GM13977 (cell line): ENCODE data around the gene PSMD13.

Experiments
- DNase-seq: peaks from one replicate; pipeline ENCODE4 v3.0.0; 2012; ENCODE audit warnings: low spot score
- CTCF ChIP-seq: IDR thresholded peaks from 2 replicates; pipeline ENCODE4 v1.5.1; 2012; ENCODE audit warnings: mild to moderate bottlenecking, control low read depth; ENCODE audit not compliant: insufficient read depth; ENCODE audit errors: extremely low read depth, missing control alignments
- in situ Hi-C: fragments of 300-500 bp; cut with MboI; formaldehyde crosslinking; loops from one replicate; pipeline ENCODE4 v1.12.0; 2022; ENCODE audit warnings: low sequenced_read_pairs, low pct_unique_long_range_greater_than_20kb, mixed read lengths, inconsistent platforms; ENCODE audit not compliant: unreplicated experiment

PSMD13 gene

GRCh38 chr11:295351-296170 is 58.8 kb downstream of the PSMD13 start:
- DNase-seq: no peak
- in situ Hi-C loops: no loop called here
- no peak for TF ChIP-seq CTCF

- in situ Hi-C loops: no loop called here
- no peak for DNase-seq
- TF ChIP-seq CTCF: no peak
Observed at GRCh38 chr11:296171-297050, 59.6 kb downstream of the PSMD13 start.

GRCh38 chr11:297051-297585 is 60.3 kb downstream of the PSMD13 start:
- no peak for TF ChIP-seq CTCF
- DNase-seq: no peak

GRCh38 chr11:297586-298405 is 61.0 kb downstream of the PSMD13 start:
- in situ Hi-C loops: no loop called here
- no peak for DNase-seq
- TF ChIP-seq CTCF: no peak

More at GRCh38 chr11:297051-297585, 60.3 kb downstream of the PSMD13 start:
- in situ Hi-C loops: no loop called here

GRCh38 chr11:298406-299065 is 61.8 kb downstream of the PSMD13 start:
- TF ChIP-seq CTCF: no peak
- in situ Hi-C loops: no loop called here

More at GRCh38 chr11:298406-299065, 61.8 kb downstream of the PSMD13 start:
- no peak for DNase-seq
